Measurements from ENCODE around the gene STIL. TPM values are rescaled to one million over a fixed set of nuclear protein-coding genes. Genes with fewer than 3 reads are reported as not detected.

Gene STIL
- polyA plus RNA-seq, 2 donors = 1.6 to 2.4 TPM

DNA sequence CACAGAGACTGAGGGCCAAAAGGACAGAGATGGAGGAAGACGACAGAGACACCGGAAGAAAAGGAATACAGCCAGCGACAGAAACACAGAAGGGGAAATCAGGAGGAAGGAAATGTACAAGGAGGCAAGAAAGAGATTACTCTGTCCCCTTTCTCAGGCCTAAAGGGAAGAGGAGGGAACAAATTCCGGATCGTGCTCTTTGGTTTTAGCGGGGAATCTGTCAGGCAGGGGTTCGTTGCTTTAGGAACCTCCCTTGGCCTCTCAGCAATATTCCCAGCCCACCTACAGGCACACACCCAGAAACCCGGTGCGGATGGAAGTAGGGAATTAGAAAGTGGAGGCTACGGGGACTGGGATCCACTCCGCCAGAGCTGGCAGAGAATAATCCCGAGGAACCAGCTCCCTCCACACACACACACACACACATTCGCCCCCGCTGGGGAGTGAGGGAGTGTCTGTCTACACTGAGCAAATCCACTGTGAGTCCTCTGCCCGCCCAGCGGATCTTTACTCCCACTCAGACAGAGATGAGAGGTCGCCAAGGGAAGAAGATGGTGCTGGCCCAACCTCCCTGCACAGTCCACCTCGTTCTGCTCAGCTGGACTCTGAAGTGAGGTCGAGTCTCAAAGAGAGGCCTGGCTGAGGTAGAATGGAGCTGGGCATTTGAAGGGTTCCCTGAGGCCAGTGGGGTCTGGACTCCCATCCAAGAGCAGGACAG, 87.7 kb downstream of the STIL start:
- peaks cover 5 to 42% of the 10 kb centered on the region in 2 donors for H3K27me3 ChIP-seq (ENCODE audit: control insufficient read depth in 1 of 2, insufficient read depth in 2 of 2, low read length in 2 of 2)
- no peak overlapping the region for H3K4me3 ChIP-seq (ENCODE audit: low read depth in 1 of 2, low read length in 2 of 2)
- WGBS, 2 donors = 28 to 31% methylated on average over 19 of the region's 19 CpGs
- H3K4me1 ChIP-seq (ENCODE audit: control insufficient read depth in 2 of 2, insufficient read depth in 2 of 2, low read length in 1 of 2) = peaks cover 8 to 9% of the 10 kb centered on the region in 2 donors
- H3K27ac ChIP-seq (ENCODE audit: low read depth in 2 of 2, low read length in 1 of 2) = no peak overlapping the region
- no peaks in the 10 kb centered on the region for H3K36me3 ChIP-seq (ENCODE audit: control insufficient read depth in 2 of 2, insufficient read depth in 2 of 2, low read length in 1 of 2)
- H3K9me3 ChIP-seq (ENCODE audit: control insufficient read depth in 2 of 2, insufficient read depth in 1 of 2, low read depth in 1 of 2, low read length in 1 of 2) = peaks cover 2 to 3% of the 10 kb centered on the region in 2 donors

DNA sequence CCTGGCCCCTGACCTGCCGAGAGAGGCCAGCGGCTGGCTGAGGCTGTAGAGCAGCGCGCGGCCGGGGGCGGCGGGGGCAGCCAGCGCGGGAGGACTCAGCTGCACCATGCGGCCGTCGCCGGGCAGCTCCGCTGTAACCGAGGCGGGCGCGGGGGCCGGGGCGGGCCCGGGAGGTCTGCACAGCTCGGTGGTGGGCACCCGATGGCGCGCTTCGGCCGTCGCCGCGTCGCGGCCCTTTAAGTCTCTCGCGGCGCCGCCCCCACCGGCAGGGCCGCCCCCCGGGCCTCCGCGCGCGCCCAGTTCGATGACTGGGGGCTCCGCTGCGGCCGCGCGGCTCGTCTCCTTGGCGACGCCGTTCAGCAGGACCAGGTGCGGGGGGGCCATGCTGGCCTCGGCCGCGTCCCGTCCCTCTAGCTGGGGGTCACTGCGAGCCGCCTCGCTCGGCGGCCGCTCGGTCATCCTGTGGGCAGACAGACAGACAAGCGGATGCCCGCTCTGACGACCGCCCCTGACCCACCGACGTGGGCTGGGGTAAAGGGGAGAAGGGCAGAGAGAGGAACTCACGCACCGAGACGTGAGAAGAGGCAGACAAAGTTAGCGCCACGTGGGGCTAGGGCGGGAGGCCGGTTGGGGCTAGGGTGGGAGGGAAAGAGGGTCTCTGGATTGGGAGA, 88.4 kb downstream of the STIL start:
- WGBS, 2 donors = 3% methylated on average over 69 to 79 of the region's 79 CpGs
- Histone ChIP-seq H3K27ac (ENCODE audit: low read depth in 2 of 2, low read length in 1 of 2) (no peak overlapping the region), H3K4me1 (ENCODE audit: control insufficient read depth in 2 of 2, insufficient read depth in 2 of 2, low read length in 1 of 2) (peaks cover 8% of the 10 kb centered on the region in 2 donors), H3K27me3 (ENCODE audit: control insufficient read depth in 1 of 2, insufficient read depth in 2 of 2, low read length in 2 of 2) (peaks cover 5 to 35% of the 10 kb centered on the region in 2 donors), H3K36me3 (ENCODE audit: control insufficient read depth in 2 of 2, insufficient read depth in 2 of 2, low read length in 1 of 2) (no peaks in the 10 kb centered on the region), H3K4me3 (ENCODE audit: low read depth in 1 of 2, low read length in 2 of 2) (peak overlapping the region in 1 of 2 donors; percentile 25), H3K9me3 (ENCODE audit: control insufficient read depth in 2 of 2, insufficient read depth in 1 of 2, low read depth in 1 of 2, low read length in 1 of 2) (peaks cover 0 to 3% of the 10 kb centered on the region in 2 donors)

- WGBS, 2 donors = 9 to 14% methylated on average over 30 of the region's 30 CpGs
- peaks cover 5 to 31% of the 10 kb centered on the region in 2 donors for H3K27me3 ChIP-seq (ENCODE audit: control insufficient read depth in 1 of 2, insufficient read depth in 2 of 2, low read length in 2 of 2)
- H3K27ac ChIP-seq (ENCODE audit: low read depth in 2 of 2, low read length in 1 of 2) = no peak overlapping the region
- peaks cover 8% of the 10 kb centered on the region in 2 donors for H3K4me1 ChIP-seq (ENCODE audit: control insufficient read depth in 2 of 2, insufficient read depth in 2 of 2, low read length in 1 of 2)
- H3K4me3 ChIP-seq (ENCODE audit: low read depth in 1 of 2, low read length in 2 of 2) = no peak overlapping the region
- H3K9me3 ChIP-seq (ENCODE audit: control insufficient read depth in 2 of 2, insufficient read depth in 1 of 2, low read depth in 1 of 2, low read length in 1 of 2) = peaks cover 0 to 3% of the 10 kb centered on the region in 2 donors
- no peaks in the 10 kb centered on the region for H3K36me3 ChIP-seq (ENCODE audit: control insufficient read depth in 2 of 2, insufficient read depth in 2 of 2, low read length in 1 of 2)
These were observed 89.1 kb downstream of the STIL start for GRCh38 chr1:47224676-47225399.

DNA sequence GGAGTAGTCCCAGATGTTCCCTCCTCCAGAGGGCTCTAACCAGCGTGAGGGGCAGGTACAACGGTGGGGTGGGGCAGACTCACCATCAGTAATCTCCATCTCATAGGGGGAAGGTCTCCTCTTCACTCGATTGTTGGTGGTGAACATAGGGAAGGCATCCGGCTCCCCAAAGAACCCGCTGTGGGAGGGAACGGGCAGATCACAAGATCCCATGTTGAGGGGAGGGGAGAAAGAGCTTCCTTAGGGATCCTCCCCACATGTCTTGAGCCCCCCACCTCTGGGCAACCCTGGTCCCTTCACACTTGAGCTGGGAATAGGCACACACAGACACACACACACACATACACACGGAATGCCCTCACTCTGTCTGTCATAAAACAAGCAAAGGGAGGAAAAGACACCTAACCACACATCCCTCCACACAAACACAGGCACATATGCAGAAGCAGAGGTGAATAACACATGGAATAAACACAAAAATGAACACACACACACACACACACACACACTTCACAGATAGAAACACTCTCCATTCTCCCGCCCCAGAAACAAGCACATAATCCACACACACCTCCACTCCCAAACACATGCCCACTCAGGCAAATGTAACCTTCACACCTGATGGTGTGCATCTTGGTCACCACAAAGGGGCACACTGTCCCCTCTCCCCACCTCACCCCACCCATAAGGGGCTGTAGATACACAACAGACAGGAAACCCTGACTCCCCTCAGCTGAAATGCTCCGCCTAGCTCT, 89.8 kb downstream of the STIL start:
- WGBS, 2 donors = 31 to 38% methylated on average over 9 of the region's 9 CpGs
- Histone ChIP-seq H3K9me3 (ENCODE audit: control insufficient read depth in 2 of 2, insufficient read depth in 1 of 2, low read depth in 1 of 2, low read length in 1 of 2) (peaks cover 0 to 3% of the 10 kb centered on the region in 2 donors), H3K4me1 (ENCODE audit: control insufficient read depth in 2 of 2, insufficient read depth in 2 of 2, low read length in 1 of 2) (peaks cover 8% of the 10 kb centered on the region in 2 donors), H3K27ac (ENCODE audit: low read depth in 2 of 2, low read length in 1 of 2) (no peak overlapping the region), H3K27me3 (ENCODE audit: control insufficient read depth in 1 of 2, insufficient read depth in 2 of 2, low read length in 2 of 2) (peaks cover 5 to 27% of the 10 kb centered on the region in 2 donors), H3K36me3 (ENCODE audit: control insufficient read depth in 2 of 2, insufficient read depth in 2 of 2, low read length in 1 of 2) (no peaks in the 10 kb centered on the region), H3K4me3 (ENCODE audit: low read depth in 1 of 2, low read length in 2 of 2) (no peak overlapping the region)

- no peaks in the 10 kb centered on the region for H3K36me3 ChIP-seq (ENCODE audit: control insufficient read depth in 2 of 2, insufficient read depth in 2 of 2, low read length in 1 of 2)
- H3K27ac ChIP-seq (ENCODE audit: low read depth in 2 of 2, low read length in 1 of 2) = no peak overlapping the region
- peaks cover 0 to 3% of the 10 kb centered on the region in 2 donors for H3K9me3 ChIP-seq (ENCODE audit: control insufficient read depth in 2 of 2, insufficient read depth in 1 of 2, low read depth in 1 of 2, low read length in 1 of 2)
- peaks cover 8% of the 10 kb centered on the region in 2 donors for H3K4me1 ChIP-seq (ENCODE audit: control insufficient read depth in 2 of 2, insufficient read depth in 2 of 2, low read length in 1 of 2)
- H3K27me3 ChIP-seq (ENCODE audit: control insufficient read depth in 1 of 2, insufficient read depth in 2 of 2, low read length in 2 of 2) = peaks cover 5 to 27% of the 10 kb centered on the region in 2 donors
- 56 to 58% methylated on average over 10 of the region's 10 CpGs for WGBS, 2 donors
- H3K4me3 ChIP-seq (ENCODE audit: low read depth in 1 of 2, low read length in 2 of 2) = no peak overlapping the region
These were observed 90.6 kb downstream of the STIL start for GRCh38 chr1:47223174-47223920.

- Histone ChIP-seq H3K4me3 (ENCODE audit: low read depth in 1 of 2, low read length in 2 of 2) (no peak overlapping the region), H3K27me3 (ENCODE audit: control insufficient read depth in 1 of 2, insufficient read depth in 2 of 2, low read length in 2 of 2) (peaks cover 5 to 27% of the 10 kb centered on the region in 2 donors), H3K36me3 (ENCODE audit: control insufficient read depth in 2 of 2, insufficient read depth in 2 of 2, low read length in 1 of 2) (no peaks in the 10 kb centered on the region), H3K27ac (ENCODE audit: low read depth in 2 of 2, low read length in 1 of 2) (no peak overlapping the region), H3K4me1 (ENCODE audit: control insufficient read depth in 2 of 2, insufficient read depth in 2 of 2, low read length in 1 of 2) (peaks cover 8% of the 10 kb centered on the region in 2 donors), H3K9me3 (ENCODE audit: control insufficient read depth in 2 of 2, insufficient read depth in 1 of 2, low read depth in 1 of 2, low read length in 1 of 2) (peaks cover 0 to 3% of the 10 kb centered on the region in 2 donors)
- 88 to 91% methylated on average over 3 of the region's 3 CpGs for WGBS, 2 donors
These were observed 91.5 kb downstream of the STIL start for GRCh38 chr1:47222476-47222875.

DNA sequence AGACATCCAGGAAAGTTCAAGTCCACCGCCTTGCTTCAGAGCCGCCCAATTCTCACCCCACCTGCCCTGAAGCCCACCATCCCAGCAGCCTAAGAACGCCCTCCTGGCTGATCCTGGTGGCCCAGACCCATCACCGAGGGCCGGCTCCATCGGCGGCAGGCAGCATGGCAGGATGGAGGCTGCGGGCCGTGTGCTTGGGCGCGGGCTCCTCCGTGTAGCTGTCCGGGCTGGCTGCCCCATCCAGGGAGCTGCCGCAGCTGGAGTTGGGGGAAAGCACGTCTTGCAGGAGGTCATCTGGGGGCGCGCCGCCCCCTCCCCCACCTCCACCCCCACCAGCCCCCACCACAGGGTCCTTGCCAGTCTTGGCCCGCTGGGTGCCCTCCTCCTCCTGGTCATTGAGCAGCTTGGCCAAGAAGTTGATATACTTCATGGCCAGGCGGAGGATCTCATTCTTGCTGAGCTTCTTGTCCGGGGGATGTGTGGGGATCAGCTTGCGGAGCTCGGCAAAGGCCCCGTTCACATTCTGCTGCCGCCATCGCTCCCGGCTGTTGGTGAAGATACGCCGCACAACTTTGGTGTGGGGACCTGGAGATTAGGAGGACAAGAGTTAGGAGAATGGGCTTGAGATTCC, 94.2 kb downstream of the STIL start:
- H3K27ac ChIP-seq (ENCODE audit: low read depth in 2 of 2, low read length in 1 of 2) = no peak overlapping the region
- H3K4me3 ChIP-seq (ENCODE audit: low read depth in 1 of 2, low read length in 2 of 2) = no peak overlapping the region
- WGBS, 2 donors = 84 to 91% methylated on average over 26 to 29 of the region's 29 CpGs
- peaks cover 5 to 14% of the 10 kb centered on the region in 2 donors for H3K27me3 ChIP-seq (ENCODE audit: control insufficient read depth in 1 of 2, insufficient read depth in 2 of 2, low read length in 2 of 2)
- peaks cover under 1 to 2% of the 10 kb centered on the region in 2 donors for H3K4me1 ChIP-seq (ENCODE audit: control insufficient read depth in 2 of 2, insufficient read depth in 2 of 2, low read length in 1 of 2)
- H3K36me3 ChIP-seq (ENCODE audit: control insufficient read depth in 2 of 2, insufficient read depth in 2 of 2, low read length in 1 of 2) = no peaks in the 10 kb centered on the region
- no peaks in the 10 kb centered on the region for H3K9me3 ChIP-seq (ENCODE audit: control insufficient read depth in 2 of 2, insufficient read depth in 1 of 2, low read depth in 1 of 2, low read length in 1 of 2)

- Histone ChIP-seq H3K4me1 (ENCODE audit: control insufficient read depth in 2 of 2, insufficient read depth in 2 of 2, low read length in 1 of 2) (no peaks in the 10 kb centered on the region), H3K4me3 (ENCODE audit: low read depth in 1 of 2, low read length in 2 of 2) (no peak overlapping the region), H3K27ac (ENCODE audit: low read depth in 2 of 2, low read length in 1 of 2) (no peak overlapping the region), H3K36me3 (ENCODE audit: control insufficient read depth in 2 of 2, insufficient read depth in 2 of 2, low read length in 1 of 2) (no peaks in the 10 kb centered on the region), H3K27me3 (ENCODE audit: control insufficient read depth in 1 of 2, insufficient read depth in 2 of 2, low read length in 2 of 2) (peaks cover 5 to 9% of the 10 kb centered on the region in 2 donors), H3K9me3 (ENCODE audit: control insufficient read depth in 2 of 2, insufficient read depth in 1 of 2, low read depth in 1 of 2, low read length in 1 of 2) (no peaks in the 10 kb centered on the region)
- 77 to 86% methylated on average over 4 of the region's 4 CpGs for WGBS, 2 donors
These were observed 94.9 kb downstream of the STIL start for GRCh38 chr1:47219001-47219400.
